K562 (cell line): ENCODE results near the gene ZSWIM4. TPM values are rescaled to one million over a fixed set of nuclear protein-coding genes. Genes with fewer than 3 reads are reported as not detected.

ENCODE experiments used
- DPF2 ChIP-seq: fragments of 450-650 bp; IDR thresholded peaks from 2 replicates; pipeline ENCODE4 v1.6.1; 2016
- ELF1 ChIP-seq: fragments of 200-800 bp; sonication (Bioruptor generic); IDR thresholded peaks from 2 replicates; pipeline ENCODE4 v1.6.1; 2016; ENCODE audit warnings: missing genetic modification characterization, missing compliant biosample characterization
- KAT7 ChIP-seq: sonication (generic); formaldehyde crosslinking; IDR thresholded peaks from 2 replicates; pipeline ENCODE4 v1.8.0; 2022; ENCODE audit warnings: missing genetic modification reagents, mild to moderate bottlenecking, borderline replicate concordance
- KLF6 ChIP-seq: fragments of 250-450 bp; sonication (Bioruptor Pico); IDR thresholded peaks from 2 replicates; pipeline ENCODE4 v1.4.0; 2020; ENCODE audit warnings: mild to moderate bottlenecking, moderate library complexity, borderline replicate concordance
- MIER1 ChIP-seq: fragments of 450-650 bp; IDR thresholded peaks from 2 replicates; pipeline ENCODE4 v1.6.1; 2016; ENCODE audit warnings: antibody characterized with exemption, mild to moderate bottlenecking, low read depth
- MYC ChIP-seq, 2 experiments: fragments of 250-450 bp in 1 of 2; sonication (Bioruptor Pico) in 1 of 2; IDR thresholded peaks; 2 replicates each; pipeline versions ENCODE4 v1.5.1 to v1.6.1; 2012 to 2021; ENCODE audit warnings: low read depth in 2 of 2, borderline replicate concordance in 1 of 2, improper control_type of control experiment in 1 of 2, low read length in 1 of 2, mild to moderate bottlenecking in 1 of 2, moderate library complexity in 1 of 2
- NR3C1 ChIP-seq: sonication (generic); formaldehyde crosslinking; IDR thresholded peaks from 2 replicates; pipeline ENCODE4 v1.8.1; 2022; ENCODE audit warnings: missing genetic modification reagents
- PRMT5 ChIP-seq: sonication (generic); formaldehyde crosslinking; IDR thresholded peaks from 2 replicates; pipeline ENCODE4 v1.5.0; 2020; ENCODE audit warnings: missing genetic modification reagents
- RFX7 ChIP-seq: fragments of 250-450 bp; sonication (Bioruptor Pico); IDR thresholded peaks from 2 replicates; pipeline ENCODE4 v1.5.1; 2021; ENCODE audit warnings: mild to moderate bottlenecking
- TSC22D4 ChIP-seq: fragments of 450-650 bp; IDR thresholded peaks from 2 replicates; pipeline ENCODE4 v1.6.1; 2016; ENCODE audit warnings: missing genetic modification characterization, missing biosample characterization, control low read depth
- ZBTB8A ChIP-seq: fragments of 450-650 bp; IDR thresholded peaks from 2 replicates; pipeline ENCODE4 v1.6.1; 2018; ENCODE audit warnings: mild to moderate bottlenecking, moderate library complexity; ENCODE audit not compliant: partially characterized antibody
- ZNF239 ChIP-seq: fragments of 250-450 bp; sonication (Bioruptor Pico); IDR thresholded peaks from 2 replicates; pipeline ENCODE4 v1.4.0; 2020; ENCODE audit warnings: mild to moderate bottlenecking
- ZNF263 ChIP-seq: sonication (generic); formaldehyde crosslinking; IDR thresholded peaks from 2 replicates; pipeline ENCODE4 v1.8.0; 2022; ENCODE audit warnings: mild to moderate bottlenecking, missing genetic modification reagents, borderline replicate concordance
- ZNF3 ChIP-seq: fragments of 250-450 bp; sonication (Bioruptor Pico); IDR thresholded peaks from 2 replicates; pipeline ENCODE4 v1.5.0; 2021; ENCODE audit warnings: mild to moderate bottlenecking, moderate library complexity
- ZNF408 ChIP-seq: fragments of 250-450 bp; sonication (Bioruptor Pico); IDR thresholded peaks from 2 replicates; pipeline ENCODE4 v1.4.0; 2020; ENCODE audit warnings: low read depth, mild to moderate bottlenecking, moderate library complexity
- ZNF75A ChIP-seq: fragments of 450-650 bp; formaldehyde crosslinking; IDR thresholded peaks from 2 replicates; pipeline ENCODE4 v1.4.0; 2020; ENCODE audit warnings: mild to moderate bottlenecking
- polyA plus RNA-seq, 8 experiments: library from polyadenylated mRNA; depleted of rRNA in 4 of 8; stranded (reverse) in 5 of 8; unstranded in 3 of 8; fragments of >200 nt; fragmentation: Nextera tagmentation in 2 of 8; fragmentation: Illumina TruSeq in 1 of 8; extraction: Ambion mirVana in 2 of 8; extraction: Trizol in 1 of 8; gene quantifications; 2 replicates each; pipeline versions ENCODE4 v1.2.1 to v1.2.3, GENCODE V29; 2011 to 2014; ENCODE audit warnings: inconsistent platforms in 1 of 8, missing spikeins in 1 of 8
- total RNA-seq, 7 experiments: library from RNA; depleted of rRNA in 6 of 7; stranded (reverse); fragments of >200 nt in 6 of 7; fragmentation: Illumina TruSeq in 2 of 7; extraction: Trizol in 2 of 7; gene quantifications; 2 replicates each; pipeline versions ENCODE4 v1.2.1 to v1.2.3, GENCODE V29; 2011 to 2021; ENCODE audit warnings: low replicate concordance in 1 of 7
- TF ChIP-seq, protein P1 (sequence below), 3 experiments: fragments of 200-800 bp in 1 of 3; fragments of 250-450 bp in 1 of 3; fragments of 450-650 bp in 1 of 3; sonication (Bioruptor Pico) in 1 of 3; sonication (Bioruptor generic) in 1 of 3; formaldehyde crosslinking in 1 of 3; IDR thresholded peaks; 2 replicates each; pipeline versions ENCODE4 v1.6.1 to v1.8.0; 2016 to 2022; ENCODE audit warnings: mild to moderate bottlenecking in 2 of 3, missing genetic modification characterization in 2 of 3, missing compliant biosample characterization in 1 of 3, moderate library complexity in 1 of 3
- TF ChIP-seq, protein P2 (sequence below): sonication (generic); formaldehyde crosslinking; IDR thresholded peaks from 2 replicates; pipeline ENCODE4 v1.8.0; 2022; ENCODE audit warnings: mild to moderate bottlenecking, missing genetic modification reagents
- TF ChIP-seq, protein P3 (sequence below): fragments of 250-450 bp; sonication (Bioruptor Pico); IDR thresholded peaks from 2 replicates; pipeline ENCODE4 v1.5.0; 2020; ENCODE audit warnings: mild to moderate bottlenecking
- TF ChIP-seq, protein P4 (sequence below): fragments of 450-650 bp; IDR thresholded peaks from 2 replicates; pipeline ENCODE4 v1.7.1; 2018; ENCODE audit warnings: mild to moderate bottlenecking, low read depth; ENCODE audit not compliant: partially characterized antibody

The ZSWIM4 gene
- total and polyA plus RNA-seq, 9 of the 15 experiments (the other 6 are each of a cell fraction or from before 2014, with no cell fraction given): 0.25 to 3.7 (median 0.79) TPM; not detected in 2

DNA sequence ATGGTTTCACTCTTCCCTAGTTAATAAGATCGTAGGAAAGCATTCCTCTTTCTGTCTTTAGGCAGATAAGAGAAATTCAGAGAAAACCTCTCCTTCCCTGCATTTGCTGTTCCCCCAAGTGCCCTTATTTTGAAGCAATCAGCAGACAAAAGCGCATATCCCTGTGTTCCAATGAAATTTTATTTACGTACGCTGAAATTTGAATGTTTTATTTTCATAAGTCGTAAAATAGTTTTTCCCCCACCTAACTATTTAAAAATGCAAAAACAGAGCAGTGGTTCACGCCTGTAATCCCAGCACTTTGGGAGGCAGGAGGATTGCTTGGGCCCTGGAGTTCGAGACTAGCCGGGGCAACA, 48.2 kb upstream of the ZSWIM4 start (continued):
- TF ChIP-seq, protein P1, sequence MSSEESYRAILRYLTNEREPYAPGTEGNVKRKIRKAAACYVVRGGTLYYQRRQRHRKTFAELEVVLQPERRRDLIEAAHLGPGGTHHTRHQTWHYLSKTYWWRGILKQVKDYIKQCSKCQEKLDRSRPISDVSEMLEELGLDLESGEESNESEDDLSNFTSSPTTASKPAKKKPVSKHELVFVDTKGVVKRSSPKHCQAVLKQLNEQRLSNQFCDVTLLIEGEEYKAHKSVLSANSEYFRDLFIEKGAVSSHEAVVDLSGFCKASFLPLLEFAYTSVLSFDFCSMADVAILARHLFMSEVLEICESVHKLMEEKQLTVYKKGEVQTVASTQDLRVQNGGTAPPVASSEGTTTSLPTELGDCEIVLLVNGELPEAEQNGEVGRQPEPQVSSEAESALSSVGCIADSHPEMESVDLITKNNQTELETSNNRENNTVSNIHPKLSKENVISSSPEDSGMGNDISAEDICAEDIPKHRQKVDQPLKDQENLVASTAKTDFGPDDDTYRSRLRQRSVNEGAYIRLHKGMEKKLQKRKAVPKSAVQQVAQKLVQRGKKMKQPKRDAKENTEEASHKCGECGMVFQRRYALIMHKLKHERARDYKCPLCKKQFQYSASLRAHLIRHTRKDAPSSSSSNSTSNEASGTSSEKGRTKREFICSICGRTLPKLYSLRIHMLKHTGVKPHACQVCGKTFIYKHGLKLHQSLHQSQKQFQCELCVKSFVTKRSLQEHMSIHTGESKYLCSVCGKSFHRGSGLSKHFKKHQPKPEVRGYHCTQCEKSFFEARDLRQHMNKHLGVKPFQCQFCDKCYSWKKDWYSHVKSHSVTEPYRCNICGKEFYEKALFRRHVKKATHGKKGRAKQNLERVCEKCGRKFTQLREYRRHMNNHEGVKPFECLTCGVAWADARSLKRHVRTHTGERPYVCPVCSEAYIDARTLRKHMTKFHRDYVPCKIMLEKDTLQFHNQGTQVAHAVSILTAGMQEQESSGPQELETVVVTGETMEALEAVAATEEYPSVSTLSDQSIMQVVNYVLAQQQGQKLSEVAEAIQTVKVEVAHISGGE (CRISPR knock-in tag; IDR thresholded peaks at IDR 0.05): peak in 1 of 3 experiments; percentile 52; a peak in 1 of 6 replicates
- TF ChIP-seq ZNF75A (CRISPR knock-in tag) (no peak), KAT7 (CRISPR knock-in tag) (no peak), DPF2 (no peak), ELF1 (no peak), MIER1 (0 out of 2 replicates have a peak, but pooled peaks have one; percentile 21), ZBTB8A (no peak), TSC22D4 (tag) (no peak), NR3C1 (no peak), KLF6 (no peak), MYC (IDR thresholded peaks at IDR 0.05; ENCODE audit: low read depth, low read length) (no peak), MYC (CRISPR knock-in tag; IDR thresholded peaks at IDR 0.05; ENCODE audit: borderline replicate concordance, low read depth) (no peak), RFX7 (0 out of 2 replicates have a peak, but pooled peaks have one; percentile 13), PRMT5 (CRISPR knock-in tag) (no peak), ZNF408 (CRISPR knock-in tag) (0 out of 2 replicates have a peak, but pooled peaks have one; percentile 36), ZNF3 (CRISPR knock-in tag) (0 out of 2 replicates have a peak, but pooled peaks have one; percentile 38), ZNF239 (CRISPR knock-in tag) (no peak), ZNF263 (no peak)
- TF ChIP-seq, protein P2, sequence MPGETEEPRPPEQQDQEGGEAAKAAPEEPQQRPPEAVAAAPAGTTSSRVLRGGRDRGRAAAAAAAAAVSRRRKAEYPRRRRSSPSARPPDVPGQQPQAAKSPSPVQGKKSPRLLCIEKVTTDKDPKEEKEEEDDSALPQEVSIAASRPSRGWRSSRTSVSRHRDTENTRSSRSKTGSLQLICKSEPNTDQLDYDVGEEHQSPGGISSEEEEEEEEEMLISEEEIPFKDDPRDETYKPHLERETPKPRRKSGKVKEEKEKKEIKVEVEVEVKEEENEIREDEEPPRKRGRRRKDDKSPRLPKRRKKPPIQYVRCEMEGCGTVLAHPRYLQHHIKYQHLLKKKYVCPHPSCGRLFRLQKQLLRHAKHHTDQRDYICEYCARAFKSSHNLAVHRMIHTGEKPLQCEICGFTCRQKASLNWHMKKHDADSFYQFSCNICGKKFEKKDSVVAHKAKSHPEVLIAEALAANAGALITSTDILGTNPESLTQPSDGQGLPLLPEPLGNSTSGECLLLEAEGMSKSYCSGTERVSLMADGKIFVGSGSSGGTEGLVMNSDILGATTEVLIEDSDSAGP (CRISPR knock-in tag): no peak
- TF ChIP-seq, protein P3, sequence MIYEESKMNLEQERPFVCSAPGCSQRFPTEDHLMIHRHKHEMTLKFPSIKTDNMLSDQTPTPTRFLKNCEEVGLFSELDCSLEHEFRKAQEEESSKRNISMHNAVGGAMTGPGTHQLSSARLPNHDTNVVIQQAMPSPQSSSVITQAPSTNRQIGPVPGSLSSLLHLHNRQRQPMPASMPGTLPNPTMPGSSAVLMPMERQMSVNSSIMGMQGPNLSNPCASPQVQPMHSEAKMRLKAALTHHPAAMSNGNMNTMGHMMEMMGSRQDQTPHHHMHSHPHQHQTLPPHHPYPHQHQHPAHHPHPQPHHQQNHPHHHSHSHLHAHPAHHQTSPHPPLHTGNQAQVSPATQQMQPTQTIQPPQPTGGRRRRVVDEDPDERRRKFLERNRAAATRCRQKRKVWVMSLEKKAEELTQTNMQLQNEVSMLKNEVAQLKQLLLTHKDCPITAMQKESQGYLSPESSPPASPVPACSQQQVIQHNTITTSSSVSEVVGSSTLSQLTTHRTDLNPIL (CRISPR knock-in tag): no peak
- TF ChIP-seq, protein P4, sequence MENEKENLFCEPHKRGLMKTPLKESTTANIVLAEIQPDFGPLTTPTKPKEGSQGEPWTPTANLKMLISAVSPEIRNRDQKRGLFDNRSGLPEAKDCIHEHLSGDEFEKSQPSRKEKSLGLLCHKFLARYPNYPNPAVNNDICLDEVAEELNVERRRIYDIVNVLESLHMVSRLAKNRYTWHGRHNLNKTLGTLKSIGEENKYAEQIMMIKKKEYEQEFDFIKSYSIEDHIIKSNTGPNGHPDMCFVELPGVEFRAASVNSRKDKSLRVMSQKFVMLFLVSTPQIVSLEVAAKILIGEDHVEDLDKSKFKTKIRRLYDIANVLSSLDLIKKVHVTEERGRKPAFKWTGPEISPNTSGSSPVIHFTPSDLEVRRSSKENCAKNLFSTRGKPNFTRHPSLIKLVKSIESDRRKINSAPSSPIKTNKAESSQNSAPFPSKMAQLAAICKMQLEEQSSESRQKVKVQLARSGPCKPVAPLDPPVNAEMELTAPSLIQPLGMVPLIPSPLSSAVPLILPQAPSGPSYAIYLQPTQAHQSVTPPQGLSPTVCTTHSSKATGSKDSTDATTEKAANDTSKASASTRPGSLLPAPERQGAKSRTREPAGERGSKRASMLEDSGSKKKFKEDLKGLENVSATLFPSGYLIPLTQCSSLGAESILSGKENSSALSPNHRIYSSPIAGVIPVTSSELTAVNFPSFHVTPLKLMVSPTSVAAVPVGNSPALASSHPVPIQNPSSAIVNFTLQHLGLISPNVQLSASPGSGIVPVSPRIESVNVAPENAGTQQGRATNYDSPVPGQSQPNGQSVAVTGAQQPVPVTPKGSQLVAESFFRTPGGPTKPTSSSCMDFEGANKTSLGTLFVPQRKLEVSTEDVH: no peak
